Kasumi-1 (cell line): ENCODE measurements around the gene LRRC73.
A peak's percentile ranks its signal among the peaks of the same experiment; 100 is the strongest.
"Not testable (repeated sequence)": the region's sequence is repeated elsewhere in the genome, so short reads cannot be mapped to it uniquely, and the experiment has no call there.

ENCODE experiments used
- DNase-seq, 2 experiments: peaks; one replicate each; lab custom pipeline; 2025; lab: John Stamatoyannopoulos, UW

The LRRC73 gene

DNA sequence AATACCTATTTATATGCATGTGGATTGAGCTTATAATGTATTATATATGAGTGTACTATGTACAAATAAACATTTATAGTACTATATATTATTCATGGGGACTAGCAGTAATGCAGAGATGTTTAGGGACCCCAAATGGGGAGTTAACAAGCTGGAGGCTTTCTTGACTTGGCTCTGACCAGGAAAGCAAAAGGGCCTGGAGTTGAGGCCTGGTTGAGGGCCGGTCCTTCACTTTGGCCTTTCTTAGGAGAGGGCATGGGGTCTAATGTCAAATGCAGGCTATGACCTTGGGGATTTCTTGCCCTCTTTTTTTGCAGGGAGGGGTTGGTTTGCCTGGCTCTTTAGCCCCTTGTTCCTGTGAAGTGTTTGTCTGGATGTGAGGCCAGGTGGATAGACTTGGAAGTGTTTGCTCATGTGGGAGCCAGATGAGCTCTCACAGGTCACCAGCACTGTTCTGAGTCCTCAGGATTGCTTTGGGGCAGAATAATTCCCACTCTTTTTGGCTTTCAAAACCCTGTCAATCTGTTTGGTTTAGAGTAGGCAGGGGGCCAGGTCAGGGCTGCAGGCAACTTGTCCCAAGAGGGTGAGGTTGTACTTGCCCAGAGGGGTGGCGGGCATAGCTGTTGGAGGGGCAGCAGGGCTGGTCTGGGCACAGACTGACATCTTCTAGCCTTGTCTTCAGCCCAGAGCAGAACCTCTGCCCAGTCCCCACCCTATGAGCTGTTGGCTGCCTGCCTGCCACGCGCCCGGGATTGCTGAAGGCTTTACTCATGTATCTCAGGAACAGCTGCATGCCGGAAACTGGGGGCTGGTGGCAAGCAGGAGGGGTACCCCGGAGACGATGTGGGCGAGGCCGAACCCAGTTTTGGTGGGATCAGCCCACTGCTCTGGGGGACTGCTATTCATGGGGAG is 18.1 kb downstream of the LRRC73 start:
- no peak for DNase-seq

DNA sequence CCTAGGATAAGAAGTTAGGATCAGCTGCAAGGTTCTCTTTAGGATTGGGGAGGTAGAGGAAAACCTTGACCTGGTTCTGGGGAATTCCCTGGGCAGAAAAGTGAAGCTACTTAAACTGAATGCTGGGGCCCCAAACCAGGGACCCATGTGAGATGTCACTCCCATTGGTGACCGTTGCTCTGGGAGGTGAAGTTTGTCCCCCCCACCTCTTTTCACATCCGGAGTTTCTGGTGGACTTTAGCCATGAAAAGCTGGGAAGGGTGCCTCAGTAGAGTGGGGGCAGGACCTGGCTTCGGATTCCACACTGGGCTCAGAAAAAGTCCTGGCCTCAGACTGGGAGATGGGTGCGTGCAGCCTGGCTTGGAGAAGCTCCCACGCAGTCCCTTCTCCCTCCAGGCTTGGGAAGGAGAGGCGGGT is 19.6 kb downstream of the LRRC73 start:
- no peak for DNase-seq

DNA sequence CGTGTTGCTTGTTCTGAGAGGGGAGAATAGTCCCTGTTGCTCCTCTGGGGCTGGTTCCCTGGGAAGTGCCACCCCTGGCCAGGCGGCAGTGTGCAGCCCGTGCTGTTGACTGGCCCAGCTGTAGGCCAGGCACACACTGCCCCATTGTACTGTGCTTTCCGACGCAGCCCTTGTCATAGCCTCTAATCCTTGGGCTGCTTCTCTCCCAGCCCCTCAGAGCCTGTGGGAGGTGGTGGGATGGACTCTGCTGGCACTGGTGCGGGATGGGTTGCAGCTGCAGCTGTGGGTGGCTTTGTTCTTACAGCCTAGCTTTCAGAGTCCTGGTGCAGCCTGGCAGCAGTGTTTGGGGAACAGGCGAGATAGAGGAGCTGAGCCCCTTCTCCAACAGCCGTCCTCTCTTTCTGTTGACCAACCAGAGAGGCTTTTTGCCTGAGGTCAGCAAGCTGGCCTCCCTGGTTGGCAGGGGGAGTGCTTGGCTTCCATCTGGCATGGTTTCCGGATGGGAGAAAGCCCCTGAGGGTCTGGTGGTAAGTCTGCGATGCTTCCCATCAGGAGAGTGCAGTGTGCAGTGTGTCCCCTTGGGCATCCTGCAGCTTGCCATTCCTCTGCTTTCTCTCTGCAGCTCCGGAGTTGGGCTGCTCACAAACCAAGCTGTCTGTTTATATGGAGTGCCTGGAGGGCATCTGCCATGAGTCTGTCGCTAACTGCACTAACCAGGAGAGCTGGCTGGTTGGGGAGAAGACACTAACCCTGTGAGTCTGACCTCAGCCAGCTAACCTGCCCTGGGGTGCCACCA is 20.7 kb downstream of the LRRC73 start:
- no peak for DNase-seq

DNA sequence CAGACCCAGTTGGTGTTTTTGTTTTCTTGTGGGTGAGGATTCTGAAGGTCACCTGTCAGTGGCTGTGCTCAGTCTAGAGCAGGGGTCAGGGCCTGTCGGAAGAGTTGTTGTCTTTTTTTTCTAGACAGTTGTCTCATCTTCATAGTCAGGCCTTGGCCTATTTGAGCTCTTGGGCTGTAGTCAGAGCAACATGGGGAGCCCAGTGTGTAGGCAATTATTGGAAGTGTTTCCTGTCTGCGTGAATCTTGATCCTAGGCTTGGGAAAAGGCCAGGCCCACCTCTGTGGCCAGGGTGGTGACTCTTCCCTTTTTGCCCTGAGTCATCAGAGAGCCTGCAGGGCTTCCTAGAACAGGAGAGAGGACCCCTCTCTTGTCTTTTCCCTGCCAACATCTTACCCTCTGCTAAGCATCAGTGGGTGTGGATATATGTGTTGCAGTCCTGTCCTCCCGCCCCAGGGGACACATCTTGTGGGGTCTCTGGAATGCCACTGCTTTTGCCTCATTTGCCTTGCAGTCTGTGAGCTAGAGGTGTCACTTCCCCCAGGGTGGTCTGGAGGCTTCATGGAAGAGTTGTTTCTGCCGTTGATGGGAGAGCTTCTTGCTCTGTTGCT is 21.4 kb downstream of the LRRC73 start:
- no peak for DNase-seq

DNA sequence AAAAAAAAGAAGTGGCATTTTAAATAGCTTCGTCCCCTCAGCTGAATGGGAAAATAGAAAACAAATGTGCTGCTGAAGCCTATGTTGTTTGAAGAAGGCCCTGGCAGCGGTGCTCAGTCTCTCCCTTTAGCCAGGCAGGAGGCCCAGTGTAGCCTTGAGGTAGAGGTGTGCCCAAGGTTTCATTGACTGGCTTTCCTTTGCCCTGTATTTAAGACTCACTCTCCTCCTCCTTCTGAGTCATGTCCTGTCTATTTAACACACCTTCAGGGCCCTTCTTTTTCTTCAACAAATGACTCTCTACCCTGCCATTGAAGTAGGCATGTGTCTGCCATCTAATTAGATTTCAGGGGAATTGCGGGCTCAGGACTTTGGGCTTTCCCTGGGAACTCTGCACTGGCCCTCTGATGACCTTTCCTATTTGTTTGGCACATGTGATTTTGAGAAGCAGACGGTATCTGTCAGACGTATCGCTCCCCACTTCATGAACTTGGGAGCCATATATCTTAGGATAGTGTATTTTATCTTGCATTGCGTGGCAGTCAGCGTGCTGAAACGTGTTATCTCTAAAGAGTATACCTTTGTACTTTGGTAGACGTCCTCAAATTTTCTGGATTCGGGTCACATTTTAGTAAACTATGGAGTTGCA is 28.4 kb downstream of the LRRC73 start:
- no peak for DNase-seq

DNA sequence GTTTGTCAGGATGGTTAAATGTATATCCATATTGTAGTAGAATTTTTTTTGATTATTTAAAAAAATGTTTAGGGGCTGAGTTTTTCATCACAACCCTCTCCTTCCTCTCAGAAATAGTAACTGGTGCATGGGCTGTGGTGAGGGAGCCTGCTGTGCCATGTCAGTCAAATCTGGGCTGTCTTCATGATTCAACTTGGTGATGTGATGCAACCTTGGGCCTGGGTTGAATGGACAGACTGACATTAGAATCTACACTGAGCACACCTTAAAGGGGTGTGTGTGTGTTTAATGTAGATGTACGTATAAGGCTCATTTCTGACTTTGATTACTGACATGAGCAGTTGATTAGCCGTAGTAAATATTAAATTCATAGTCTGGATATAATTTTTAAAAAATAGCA is 29.1 kb downstream of the LRRC73 start:
- no peak for DNase-seq

DNA sequence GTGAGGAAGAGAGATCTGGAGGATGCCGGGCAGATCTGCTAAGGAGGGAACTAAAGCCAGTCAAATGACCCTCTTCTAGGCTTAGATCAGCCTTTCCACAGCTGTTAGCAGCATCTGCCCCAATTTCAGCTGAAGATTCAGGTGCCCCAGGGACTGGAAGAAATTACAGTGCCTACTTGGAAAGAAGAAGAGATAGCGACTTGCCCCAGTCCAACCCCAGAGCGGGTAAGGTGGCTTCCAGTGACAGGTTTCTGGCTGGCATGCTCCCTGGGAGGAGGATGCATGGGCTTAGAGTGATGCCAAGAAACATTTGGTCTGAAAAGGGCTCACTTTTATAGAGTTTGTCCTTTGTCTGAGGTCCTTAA is 32.2 kb downstream of the LRRC73 start:
- no peak for DNase-seq

DNA sequence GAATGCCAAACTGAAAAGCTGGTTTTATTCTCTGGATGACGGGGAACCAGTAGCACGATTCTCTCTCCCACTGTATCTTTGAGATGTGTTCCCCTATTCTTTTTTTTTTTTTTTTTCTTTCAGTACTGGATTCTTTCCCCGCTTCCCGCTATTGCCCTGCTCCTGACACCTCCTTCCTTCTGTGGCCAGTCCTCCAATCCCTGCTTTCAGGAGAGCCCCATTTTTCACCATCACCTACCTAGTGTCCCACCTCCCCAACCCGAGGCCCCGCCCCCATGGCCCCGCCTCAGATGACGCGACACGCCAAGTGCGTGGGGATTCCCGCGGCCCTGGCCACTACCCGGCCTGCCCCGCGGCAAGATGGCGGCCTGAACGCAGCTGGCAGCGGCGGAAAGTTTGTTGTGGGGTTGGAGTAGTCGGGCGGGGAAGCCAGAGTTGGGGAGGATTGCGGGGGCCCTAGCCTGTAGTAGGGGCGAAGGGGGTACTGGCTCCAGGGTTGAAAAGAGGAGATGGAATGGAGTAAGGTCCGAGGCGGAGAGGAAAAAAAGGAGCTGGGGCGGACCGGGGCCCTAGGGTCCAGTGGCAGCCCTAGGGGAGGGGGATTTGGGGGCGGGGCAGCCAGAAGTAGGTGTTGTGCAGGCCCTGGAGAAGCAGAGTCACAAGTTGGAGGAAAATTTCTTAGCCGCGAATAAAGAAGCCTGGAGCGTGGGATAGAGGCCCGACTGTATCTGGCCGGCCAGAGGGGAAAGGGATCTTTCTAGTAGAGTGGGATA is 32.7 kb downstream of the LRRC73 start, which contains the start of gene TJAP1:
Gene TJAP1 (plus strand): TSS at position 336 of the 773 bp plus-strand sequence. CDS start 21,432 bp downstream, outside the sequence.
- peak; percentile 64 to 70 for DNase-seq

DNA sequence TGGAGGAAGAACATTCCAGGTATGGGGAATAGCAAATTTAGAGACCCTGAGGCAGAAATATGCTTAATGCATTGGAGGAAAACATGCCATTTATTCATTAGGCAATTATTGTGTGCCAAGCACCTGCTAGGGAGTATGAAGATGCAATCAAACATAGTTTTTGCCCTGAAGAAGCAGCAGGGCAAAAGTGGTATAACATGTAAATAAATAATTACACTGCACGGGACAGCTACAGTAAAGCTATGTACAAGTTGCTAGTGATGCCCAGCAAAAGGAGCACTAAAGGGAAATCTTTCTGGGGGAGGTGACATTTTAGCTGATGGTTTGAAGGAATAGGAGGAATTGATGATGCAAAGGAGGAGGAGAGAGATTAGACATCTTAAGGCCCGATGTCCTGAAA is 33.4 kb downstream of the LRRC73 start:
- peak in 1 of 2 experiments; percentile 36 for DNase-seq

DNA sequence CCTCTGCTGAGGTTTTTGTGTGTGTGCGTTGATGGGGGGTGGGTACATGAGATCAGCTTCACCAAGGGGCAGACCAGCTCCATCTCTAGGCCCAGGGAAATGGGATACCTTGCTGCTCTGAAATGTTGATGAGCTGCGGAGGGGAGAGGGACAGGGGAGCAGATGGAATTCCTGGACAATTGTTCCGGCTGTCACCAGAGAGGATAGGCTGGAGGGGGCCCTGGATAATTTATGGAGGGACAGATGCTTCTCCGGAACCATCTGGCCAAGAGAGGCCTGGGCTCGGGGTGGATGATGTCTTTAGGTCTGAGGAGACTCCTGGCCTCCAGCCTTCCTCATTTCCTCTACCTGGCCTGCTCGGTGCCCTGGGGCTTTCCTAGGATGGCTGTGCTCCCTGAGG is 34.6 kb downstream of the LRRC73 start:
- DNase-seq, result no peak

DNA sequence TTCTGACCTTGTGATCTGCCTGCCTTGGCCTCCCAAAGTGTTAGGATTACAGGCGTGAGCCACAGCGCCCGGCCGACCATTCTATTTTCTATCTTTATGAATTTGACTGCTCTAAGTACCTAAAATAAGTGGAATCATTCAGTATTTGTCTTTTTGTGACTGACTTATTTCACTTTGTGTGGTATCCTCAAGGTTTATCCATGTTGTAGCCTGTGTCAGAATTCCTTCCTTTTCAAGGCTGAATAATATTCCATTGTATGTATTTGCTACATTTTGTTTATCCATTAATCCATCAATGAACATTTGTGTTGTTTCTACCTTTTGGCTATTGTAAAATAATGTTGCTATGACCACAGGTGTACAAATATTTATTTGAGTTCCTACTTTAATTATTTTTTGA is 37.6 kb downstream of the LRRC73 start:
- no peak for DNase-seq

DNA sequence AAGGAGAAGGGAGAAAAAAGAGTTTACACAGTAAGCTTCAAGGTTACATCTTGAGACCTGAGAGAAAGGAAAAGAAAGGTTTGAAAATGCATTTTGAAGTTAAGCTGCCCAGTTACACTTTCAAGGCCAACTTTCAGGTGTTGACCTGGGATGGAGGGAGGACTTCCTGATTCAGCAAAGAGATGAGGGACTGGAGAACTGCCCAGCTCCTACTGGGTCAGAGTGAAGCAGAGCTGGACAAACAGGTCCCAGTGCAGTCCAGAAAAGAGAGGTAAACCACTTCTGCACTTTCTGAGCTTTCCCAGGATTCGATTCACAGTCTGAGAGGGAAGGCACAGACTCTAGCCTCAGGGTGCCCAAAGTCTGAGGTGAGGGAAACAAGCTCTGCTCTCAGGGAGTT is 38.7 kb downstream of the LRRC73 start:
- no peak for DNase-seq

DNA sequence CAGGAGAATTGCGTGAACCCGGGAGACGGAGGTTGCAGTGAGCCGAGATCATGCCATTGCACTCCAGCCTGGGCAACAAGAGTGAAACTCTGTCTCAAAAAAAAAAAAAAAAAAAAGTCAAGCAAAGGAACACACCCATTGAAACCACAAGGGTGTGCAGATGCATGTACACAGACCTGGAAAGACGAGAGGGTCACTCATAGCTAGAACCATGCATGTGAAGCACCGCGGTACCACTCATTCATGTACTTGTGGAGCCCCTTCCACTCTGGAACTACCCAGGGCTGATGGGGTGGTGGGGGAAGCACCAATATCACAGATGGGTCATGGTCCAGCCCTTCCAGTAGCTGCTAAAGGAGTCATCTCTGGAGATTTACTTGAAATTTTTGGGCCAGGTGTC is 40.2 kb downstream of the LRRC73 start:
- DNase-seq, result no peak

DNA sequence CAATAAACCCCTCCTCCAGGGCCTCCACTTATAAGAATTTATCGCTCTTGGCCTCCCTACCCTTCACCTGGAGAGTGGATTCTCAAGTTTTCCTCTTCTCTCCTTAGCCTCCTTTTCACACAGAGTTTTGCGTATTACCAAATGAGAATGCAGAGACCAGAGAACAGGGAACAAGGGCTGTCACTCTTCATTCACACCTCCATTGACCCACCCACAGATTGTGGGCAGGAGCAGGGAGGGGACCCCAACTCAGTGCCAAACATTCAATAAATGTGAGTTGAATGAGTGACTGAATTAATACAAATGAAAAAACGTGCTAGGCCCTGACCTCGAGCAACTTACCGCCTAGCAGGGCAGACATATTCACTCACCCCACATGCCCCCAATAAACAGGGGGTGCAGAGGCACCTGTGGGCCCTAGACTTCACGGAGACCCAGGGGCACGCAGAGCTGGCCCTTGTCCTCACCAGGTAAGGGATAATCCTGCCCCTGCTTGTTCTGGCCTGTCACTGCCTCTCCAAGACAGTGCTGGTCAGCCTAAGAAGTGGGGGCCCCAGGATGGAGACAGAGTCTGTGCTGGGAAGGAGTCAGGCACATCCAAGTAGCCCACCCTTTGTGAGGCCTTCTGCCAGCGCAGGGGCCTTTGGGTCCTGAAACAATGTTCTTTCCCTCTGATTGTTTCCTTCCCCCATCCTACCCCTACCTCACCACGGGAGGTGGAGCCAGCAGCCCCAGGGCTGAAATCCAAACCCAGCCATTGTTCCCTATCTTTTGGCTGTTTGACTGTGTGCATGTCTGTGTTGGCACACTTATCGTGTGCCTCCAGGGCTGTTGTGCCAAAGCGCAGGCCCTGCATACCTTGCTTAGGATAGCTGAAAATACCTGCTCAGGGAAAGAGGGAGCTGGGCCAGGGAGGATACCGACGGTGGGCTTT is 41.1 kb downstream of the LRRC73 start:
- DNase-seq, result no peak

DNA sequence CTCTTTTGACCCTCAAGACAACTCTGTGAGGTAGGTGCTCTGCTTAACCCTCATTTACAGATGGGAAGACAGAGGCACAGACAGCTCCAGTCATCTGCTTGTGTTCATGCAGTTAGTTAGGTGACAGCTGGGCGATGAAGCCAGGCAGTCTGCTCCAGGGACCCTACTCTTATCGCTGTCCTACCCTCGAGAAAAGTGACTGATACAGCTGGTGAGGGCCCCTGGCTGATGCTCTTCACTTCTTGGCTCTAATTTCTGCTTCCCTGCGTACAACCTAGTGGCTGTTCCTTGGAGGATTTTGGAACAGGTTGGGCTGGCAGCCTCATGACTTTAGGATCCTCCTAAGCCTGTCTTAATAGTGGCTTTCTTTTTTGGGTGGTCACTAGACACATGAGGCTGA is 41.9 kb downstream of the LRRC73 start:
- no peak for DNase-seq

DNA sequence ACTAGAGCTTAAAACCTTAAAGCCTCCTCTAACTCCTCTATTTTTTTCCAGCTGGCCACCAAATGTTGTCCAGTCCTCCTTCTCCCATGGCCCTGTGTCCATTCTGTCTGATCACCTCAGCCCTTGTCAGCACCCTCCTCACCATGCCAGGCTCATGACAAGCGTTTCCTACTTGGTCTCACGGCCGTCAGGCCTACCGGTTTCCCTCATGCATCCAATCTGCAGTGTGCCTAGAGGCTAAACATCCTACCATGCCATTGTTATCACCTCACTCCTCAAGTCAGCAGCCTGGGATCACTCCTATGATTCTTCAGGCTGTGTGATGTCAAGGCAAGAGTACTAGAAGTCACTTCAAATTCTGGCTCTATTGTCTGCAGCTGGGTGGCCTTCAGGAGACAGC is 42.4 kb downstream of the LRRC73 start:
- DNase-seq, result no peak

DNA sequence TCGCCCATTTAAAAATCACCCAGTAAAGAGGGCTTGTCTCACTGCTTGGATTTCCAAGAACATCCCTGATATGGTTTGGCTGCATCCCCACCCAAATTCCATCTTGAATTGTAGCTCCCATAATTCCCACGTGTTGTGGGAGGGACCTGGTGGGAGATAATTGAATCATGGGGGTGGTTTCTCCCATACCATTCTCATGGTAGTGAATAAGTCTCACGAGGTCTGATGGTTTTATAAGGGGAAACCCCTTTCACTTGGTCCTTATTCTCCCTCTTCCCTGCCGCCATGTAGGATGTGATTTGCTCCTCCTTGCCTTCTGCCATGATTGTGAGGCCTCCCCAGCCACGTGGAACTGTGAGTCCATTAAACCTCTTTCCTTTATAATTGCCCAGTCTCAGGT is 42.9 kb downstream of the LRRC73 start:
- not testable (repeated sequence) for DNase-seq

DNA sequence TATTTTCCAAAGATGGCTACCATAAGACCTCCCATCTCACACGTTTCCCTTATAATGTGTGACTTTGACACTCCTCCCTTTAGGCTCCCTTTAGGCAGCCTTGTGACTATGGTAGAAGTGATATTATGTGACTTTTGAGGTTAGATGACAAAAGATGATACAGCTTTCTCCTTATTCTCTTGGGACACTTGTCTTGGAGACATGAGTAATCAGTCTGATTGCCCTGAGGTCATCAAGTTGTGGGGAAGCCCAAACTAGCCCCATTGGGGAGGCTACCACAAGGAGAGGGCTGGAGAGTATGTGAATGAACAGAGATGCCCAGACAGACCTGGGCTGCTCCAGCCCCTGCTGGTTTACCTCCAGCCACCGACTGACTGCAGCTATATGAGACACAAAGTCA is 44.2 kb downstream of the LRRC73 start:
- no peak for DNase-seq

DNA sequence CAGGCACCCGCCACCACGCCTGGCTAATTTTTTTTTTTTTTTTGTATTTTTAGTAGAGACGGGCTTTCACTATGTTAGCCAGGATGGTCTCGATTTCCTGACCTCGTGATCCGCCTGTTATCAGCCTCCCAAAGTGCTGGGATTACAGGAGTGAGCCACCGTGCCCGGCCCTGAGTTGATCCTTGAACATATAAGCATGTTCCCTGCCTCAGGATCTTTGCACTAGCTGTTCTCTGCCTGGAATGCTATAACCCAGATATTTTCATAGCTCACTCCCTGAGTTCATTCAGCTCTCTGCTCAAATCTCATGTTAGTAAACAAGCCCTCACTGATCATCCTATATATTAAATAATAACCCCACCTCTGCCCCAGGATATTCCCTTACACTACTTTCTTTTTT is 45.8 kb downstream of the LRRC73 start:
- DNase-seq, result no peak

DNA sequence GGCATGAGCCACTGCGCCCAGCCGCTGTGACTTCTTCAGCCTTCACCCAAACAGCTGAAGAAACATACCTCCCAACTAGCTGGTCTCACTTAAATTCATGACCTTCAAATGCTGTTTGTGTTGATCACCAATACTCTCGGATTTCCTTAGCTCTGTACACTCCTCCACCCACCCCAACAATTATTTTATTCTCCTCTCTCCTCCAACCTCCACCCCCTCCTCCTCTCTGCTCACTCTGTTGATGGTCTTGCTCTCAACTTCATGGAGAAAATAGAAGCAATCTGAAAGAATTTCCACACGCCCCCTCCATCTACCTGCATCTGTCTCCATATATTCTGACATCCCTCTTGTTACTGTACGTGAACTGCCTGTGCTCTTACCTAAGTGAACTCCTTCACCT is 48.2 kb downstream of the LRRC73 start:
- DNase-seq, result no peak
